GM06990 (cell line): Measurements from ENCODE around the gene TBC1D24.
A peak's percentile ranks its signal among the peaks of the same experiment; 100 is the strongest.

Experiments used
- DNase-seq: peaks from one replicate; pipeline ENCODE4 v3.0.0-alpha.2; 2011; ENCODE audit not compliant: insufficient read length; ENCODE audit errors: extremely low read depth
- H3K27me3 ChIP-seq: replicated peaks from 2 replicates; pipeline ENCODE4 v1.6.0; 2011; ENCODE audit warnings: low read length; ENCODE audit not compliant: control insufficient read depth, insufficient read depth
- H3K36me3 ChIP-seq: 2 replicates; pipeline ENCODE4 v1.5.1; 2011; ENCODE audit warnings: low read length; ENCODE audit not compliant: control insufficient read depth, insufficient read depth
- H3K4me3 ChIP-seq: replicated peaks from 2 replicates; pipeline ENCODE4 v1.5.1; 2011; ENCODE audit warnings: low read depth, mild to moderate bottlenecking, control low read depth, low read length
- CTCF ChIP-seq: IDR thresholded peaks from 2 replicates; pipeline ENCODE4 v1.5.1; 2011; ENCODE audit warnings: low read length, control low read depth, mild to moderate bottlenecking, inconsistent platforms; ENCODE audit not compliant: insufficient read depth, poor library complexity, severe bottlenecking

TBC1D24 gene

GRCh38 chr16:2464333-2464732 lies 10.6 kb upstream of the TBC1D24 start:
- Histone ChIP-seq H3K27me3 (no peaks in the 10 kb centered on the region), H3K36me3 (no peaks in the 10 kb centered on the region; the same call in 1 of the 2 replicates), H3K4me3 (no peak overlapping the region)
- no peak for DNase-seq
- TF ChIP-seq CTCF: no peak

GRCh38 chr16:2465653-2466415 lies 9.1 kb upstream of the TBC1D24 start:
- Histone ChIP-seq H3K4me3 (no peak overlapping the region), H3K36me3 (no peaks in the 10 kb centered on the region; the same call in 1 of the 2 replicates), H3K27me3 (no peaks in the 10 kb centered on the region; the same call in 1 of the 2 replicates)
- peak; percentile 30 for TF ChIP-seq CTCF
- DNase-seq: no peak

GRCh38 chr16:2466667-2467527 lies 8.0 kb upstream of the TBC1D24 start:
- no peak for DNase-seq
- TF ChIP-seq CTCF: no peak
- Histone ChIP-seq H3K27me3 (no peaks in the 10 kb centered on the region; the same call in 1 of the 2 replicates), H3K4me3 (peak overlapping the region; percentile 61; the same call in 1 of the 2 replicates), H3K36me3 (no peaks in the 10 kb centered on the region)

GRCh38 chr16:2467528-2468232 lies 7.2 kb upstream of the TBC1D24 start:
- H3K27me3 ChIP-seq: no peaks in the 10 kb centered on the region; the same call in 1 of the 2 replicates
- no peaks in the 10 kb centered on the region for H3K36me3 ChIP-seq
- peak overlapping the region; percentile 61 for H3K4me3 ChIP-seq
- peak; percentile 57 for DNase-seq
- TF ChIP-seq CTCF: no peak

- Histone ChIP-seq H3K36me3 (no peaks in the 10 kb centered on the region), H3K4me3 (peak overlapping the region; percentile 61), H3K27me3 (no peaks in the 10 kb centered on the region; the same call in 1 of the 2 replicates)
- TF ChIP-seq CTCF: no peak
- DNase-seq: no peak
These were observed 6.6 kb upstream of the TBC1D24 start for GRCh38 chr16:2468233-2468724.
